Measurements from ENCODE around the gene KIAA1217.
"Not testable (repeated sequence)": the region's sequence is repeated elsewhere in the genome, so short reads cannot be mapped to it uniquely, and the experiment has no call there.

The KIAA1217 gene

DNA sequence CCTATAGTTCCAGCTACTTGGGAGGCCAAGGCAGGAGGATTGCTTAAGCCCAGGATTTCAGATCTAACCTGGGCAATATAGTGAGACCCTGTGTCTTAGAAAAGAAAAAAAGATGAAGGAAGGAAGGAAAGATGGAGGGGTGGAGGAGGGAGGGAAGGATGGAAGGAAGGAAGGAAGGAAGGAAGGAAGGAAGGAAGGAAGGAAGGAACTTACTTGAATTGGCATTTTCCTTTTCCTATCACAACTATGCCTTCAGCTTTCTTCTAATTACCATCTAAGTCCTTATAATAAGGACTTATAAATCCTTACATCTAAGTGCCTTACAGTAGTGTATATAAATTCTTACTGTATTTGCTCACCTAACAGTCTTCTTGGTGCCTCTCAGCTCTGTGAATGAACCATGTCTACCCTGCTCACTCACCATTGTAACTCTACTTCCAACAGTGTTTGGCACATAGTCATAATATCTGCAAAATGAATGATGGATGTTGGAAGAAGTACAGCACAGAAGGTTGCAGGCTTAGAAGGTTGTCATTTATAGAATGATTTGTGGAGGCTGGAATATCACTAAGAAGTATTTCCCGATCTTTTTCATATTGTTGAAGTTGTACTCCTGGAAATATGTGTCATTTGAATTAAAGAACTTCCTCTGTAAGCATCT lies 125.5 kb downstream of the KIAA1217 start:
- DNase-seq, result no peak

GRCh38 chr10:24337723-24338122 lies 128.8 kb downstream of the KIAA1217 start:
- DNase-seq, result not testable (repeated sequence)

More for the DNA sequence above, 125.5 kb downstream of the KIAA1217 start:
- no peak for TF ChIP-seq GATA1 (IDR thresholded peaks at IDR 0.05; ENCODE audit: low read depth, low read length)
- TF ChIP-seq POLR2A (IDR thresholded peaks at IDR 0.05; ENCODE audit: low read length), result no peak

DNA sequence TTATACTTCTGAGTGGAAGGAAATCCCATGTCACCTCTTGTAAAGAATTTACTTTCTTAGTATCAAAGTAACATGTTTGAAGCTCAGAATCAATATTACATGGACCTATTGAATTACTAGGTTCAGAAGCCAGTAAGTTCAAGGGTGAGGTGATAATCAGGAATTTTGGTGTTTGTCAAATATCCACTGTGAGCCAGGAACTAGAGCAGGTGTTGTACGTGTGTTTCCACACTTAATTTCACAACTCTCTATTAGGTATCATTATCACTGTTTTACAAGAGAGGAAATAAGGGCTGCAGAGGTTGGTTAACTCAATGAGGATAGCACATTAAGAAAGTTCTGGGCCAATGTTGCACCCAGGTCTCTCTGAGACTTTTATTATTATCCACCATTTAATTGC lies 130.4 kb downstream of the KIAA1217 start:
- TF ChIP-seq GATA1 (IDR thresholded peaks at IDR 0.05; ENCODE audit: low read depth, low read length) (no peak), POLR2A (IDR thresholded peaks at IDR 0.05; ENCODE audit: low read length) (no peak)
- no peak for DNase-seq

GRCh38 chr10:24340446-24340845 lies 131.5 kb downstream of the KIAA1217 start:
- DNase-seq, result no peak

GRCh38 chr10:24340883-24341282 lies 131.9 kb downstream of the KIAA1217 start:
- DNase-seq, result no peak
- TF ChIP-seq POLR2A (IDR thresholded peaks at IDR 0.05; ENCODE audit: low read length), result no peak

More at GRCh38 chr10:24340446-24340845, 131.5 kb downstream of the KIAA1217 start:
- TF ChIP-seq GATA1 (IDR thresholded peaks at IDR 0.05; ENCODE audit: low read depth, low read length) (no peak), POLR2A (IDR thresholded peaks at IDR 0.05; ENCODE audit: low read length) (no peak)

- DNase-seq, result no peak
- no peak for TF ChIP-seq POLR2A (IDR thresholded peaks at IDR 0.05; ENCODE audit: low read length)
- no peak for TF ChIP-seq GATA1 (IDR thresholded peaks at IDR 0.05; ENCODE audit: low read depth, low read length)
Observed at GRCh38 chr10:24341371-24341770, 132.4 kb downstream of the KIAA1217 start.

- no peak for DNase-seq
- TF ChIP-seq GATA1 (IDR thresholded peaks at IDR 0.05; ENCODE audit: low read depth, low read length) (no peak), POLR2A (IDR thresholded peaks at IDR 0.05; ENCODE audit: low read length) (no peak)
Observed at GRCh38 chr10:24341897-24342296, 133.0 kb downstream of the KIAA1217 start.

- no peak for DNase-seq
- no peak for TF ChIP-seq GATA1 (IDR thresholded peaks at IDR 0.05; ENCODE audit: low read depth, low read length)
- no peak for TF ChIP-seq POLR2A (IDR thresholded peaks at IDR 0.05; ENCODE audit: low read length)
Observed at GRCh38 chr10:24343686-24344085, 134.7 kb downstream of the KIAA1217 start.

DNA sequence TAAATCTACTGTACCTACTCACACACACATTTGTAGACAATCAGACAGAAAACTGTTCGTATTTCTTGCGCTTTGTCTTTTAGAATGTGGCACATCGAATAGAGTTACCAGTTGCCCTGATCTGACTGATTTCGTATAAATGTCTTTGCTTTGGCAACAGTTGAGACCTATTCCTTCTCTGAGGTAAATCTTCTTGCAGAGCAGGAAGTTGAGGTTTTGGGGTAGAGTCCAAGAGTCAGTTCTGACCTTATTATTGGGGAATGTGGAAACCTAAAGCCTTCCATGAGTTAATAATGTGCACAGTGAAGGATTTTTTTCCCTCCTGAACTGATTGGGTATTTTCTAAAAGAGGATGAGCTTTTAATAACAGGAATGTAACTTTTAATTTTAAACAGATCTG lies 135.3 kb downstream of the KIAA1217 start:
- no peak for DNase-seq
- TF ChIP-seq POLR2A (IDR thresholded peaks at IDR 0.05; ENCODE audit: low read length) (no peak), GATA1 (IDR thresholded peaks at IDR 0.05; ENCODE audit: low read depth, low read length) (no peak)

GRCh38 chr10:24344695-24345463 lies 135.9 kb downstream of the KIAA1217 start:
- DNase-seq, result no peak
- TF ChIP-seq POLR2A (IDR thresholded peaks at IDR 0.05; ENCODE audit: low read length), result no peak
- no peak for TF ChIP-seq GATA1 (IDR thresholded peaks at IDR 0.05; ENCODE audit: low read depth, low read length)

DNA sequence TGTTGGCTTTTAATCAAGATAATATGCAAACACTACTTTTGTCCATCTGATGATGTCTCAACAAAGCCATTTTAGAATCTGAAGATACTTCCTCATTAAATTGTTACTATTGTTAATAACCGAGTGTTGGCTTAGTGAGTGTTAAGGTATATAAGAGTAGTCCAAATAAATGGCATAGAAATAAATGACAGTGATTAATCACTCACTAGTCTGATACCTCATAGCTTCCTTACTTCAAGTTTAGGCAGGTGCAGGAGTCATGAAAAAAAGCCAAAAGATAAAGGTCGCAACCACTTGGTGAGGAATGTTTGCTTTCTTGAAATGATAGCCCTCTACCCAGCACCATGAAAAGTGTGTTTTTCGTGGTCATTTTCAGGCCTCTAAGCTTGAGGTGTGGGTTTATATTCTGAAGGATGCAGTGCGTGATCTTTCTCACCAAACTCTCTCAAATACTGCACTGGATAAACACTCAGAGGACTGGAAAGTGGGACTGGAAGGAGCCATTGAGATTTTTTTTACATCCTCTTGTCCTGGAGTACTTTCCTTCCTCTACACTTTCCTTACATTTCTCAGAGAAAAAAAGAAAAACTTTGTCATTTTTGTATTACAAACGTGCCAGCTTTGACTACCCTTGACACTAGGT lies 138.1 kb downstream of the KIAA1217 start:
- TF ChIP-seq POLR2A (IDR thresholded peaks at IDR 0.05; ENCODE audit: low read length) (no peak), GATA1 (IDR thresholded peaks at IDR 0.05; ENCODE audit: low read depth, low read length) (no peak)
- no peak for DNase-seq

- no peak for DNase-seq
- TF ChIP-seq POLR2A (IDR thresholded peaks at IDR 0.05; ENCODE audit: low read length) (no peak), GATA1 (IDR thresholded peaks at IDR 0.05; ENCODE audit: low read depth, low read length) (no peak)
Observed at GRCh38 chr10:24349379-24350001, 140.6 kb downstream of the KIAA1217 start.

GRCh38 chr10:24350070-24350921 lies 141.4 kb downstream of the KIAA1217 start:
- TF ChIP-seq GATA1 (IDR thresholded peaks at IDR 0.05; ENCODE audit: low read depth, low read length) (no peak), POLR2A (IDR thresholded peaks at IDR 0.05; ENCODE audit: low read length) (no peak)
- no peak for DNase-seq

GRCh38 chr10:24350922-24351225 lies 141.9 kb downstream of the KIAA1217 start:
- DNase-seq, result not testable (repeated sequence)
